ENCODE results near the gene WNT9B. TPM values are rescaled to one million over a fixed set of nuclear protein-coding genes. Genes with fewer than 3 reads are reported as not detected.

Gene WNT9B
- total and polyA plus RNA-seq, 2 experiments from 2014 or later = 0.17 TPM; not detected in 1

DNA sequence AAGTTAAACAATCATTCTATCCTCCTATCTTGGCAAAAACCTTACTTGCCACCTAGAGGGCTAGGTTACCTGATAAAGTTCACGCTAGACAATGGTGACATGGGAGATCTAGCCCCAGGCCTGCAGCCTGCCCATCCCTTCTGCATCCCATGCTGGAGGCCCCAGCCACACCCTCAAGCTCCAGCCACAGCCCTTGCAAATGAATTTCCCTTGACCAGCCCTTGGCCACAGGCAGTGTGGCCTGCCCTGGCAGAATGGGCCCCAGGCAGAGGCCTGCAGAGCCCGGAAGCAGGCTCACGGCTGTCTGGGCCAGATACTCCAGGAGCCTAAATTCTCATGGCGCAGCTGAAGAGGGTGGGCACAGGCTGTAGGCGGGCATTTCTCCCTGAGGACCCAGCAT, 47.8 kb upstream of the WNT9B start (continued):
- TF ChIP-seq, protein P1, sequence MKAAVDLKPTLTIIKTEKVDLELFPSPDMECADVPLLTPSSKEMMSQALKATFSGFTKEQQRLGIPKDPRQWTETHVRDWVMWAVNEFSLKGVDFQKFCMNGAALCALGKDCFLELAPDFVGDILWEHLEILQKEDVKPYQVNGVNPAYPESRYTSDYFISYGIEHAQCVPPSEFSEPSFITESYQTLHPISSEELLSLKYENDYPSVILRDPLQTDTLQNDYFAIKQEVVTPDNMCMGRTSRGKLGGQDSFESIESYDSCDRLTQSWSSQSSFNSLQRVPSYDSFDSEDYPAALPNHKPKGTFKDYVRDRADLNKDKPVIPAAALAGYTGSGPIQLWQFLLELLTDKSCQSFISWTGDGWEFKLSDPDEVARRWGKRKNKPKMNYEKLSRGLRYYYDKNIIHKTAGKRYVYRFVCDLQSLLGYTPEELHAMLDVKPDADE (IDR thresholded peaks at IDR 0.05) = no peak
- TF ChIP-seq, protein P2, sequence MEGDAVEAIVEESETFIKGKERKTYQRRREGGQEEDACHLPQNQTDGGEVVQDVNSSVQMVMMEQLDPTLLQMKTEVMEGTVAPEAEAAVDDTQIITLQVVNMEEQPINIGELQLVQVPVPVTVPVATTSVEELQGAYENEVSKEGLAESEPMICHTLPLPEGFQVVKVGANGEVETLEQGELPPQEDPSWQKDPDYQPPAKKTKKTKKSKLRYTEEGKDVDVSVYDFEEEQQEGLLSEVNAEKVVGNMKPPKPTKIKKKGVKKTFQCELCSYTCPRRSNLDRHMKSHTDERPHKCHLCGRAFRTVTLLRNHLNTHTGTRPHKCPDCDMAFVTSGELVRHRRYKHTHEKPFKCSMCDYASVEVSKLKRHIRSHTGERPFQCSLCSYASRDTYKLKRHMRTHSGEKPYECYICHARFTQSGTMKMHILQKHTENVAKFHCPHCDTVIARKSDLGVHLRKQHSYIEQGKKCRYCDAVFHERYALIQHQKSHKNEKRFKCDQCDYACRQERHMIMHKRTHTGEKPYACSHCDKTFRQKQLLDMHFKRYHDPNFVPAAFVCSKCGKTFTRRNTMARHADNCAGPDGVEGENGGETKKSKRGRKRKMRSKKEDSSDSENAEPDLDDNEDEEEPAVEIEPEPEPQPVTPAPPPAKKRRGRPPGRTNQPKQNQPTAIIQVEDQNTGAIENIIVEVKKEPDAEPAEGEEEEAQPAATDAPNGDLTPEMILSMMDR (conservative IDR thresholded peaks at IDR 0.05; ENCODE audit: low read depth in 2 of 2) = no peak

DNA sequence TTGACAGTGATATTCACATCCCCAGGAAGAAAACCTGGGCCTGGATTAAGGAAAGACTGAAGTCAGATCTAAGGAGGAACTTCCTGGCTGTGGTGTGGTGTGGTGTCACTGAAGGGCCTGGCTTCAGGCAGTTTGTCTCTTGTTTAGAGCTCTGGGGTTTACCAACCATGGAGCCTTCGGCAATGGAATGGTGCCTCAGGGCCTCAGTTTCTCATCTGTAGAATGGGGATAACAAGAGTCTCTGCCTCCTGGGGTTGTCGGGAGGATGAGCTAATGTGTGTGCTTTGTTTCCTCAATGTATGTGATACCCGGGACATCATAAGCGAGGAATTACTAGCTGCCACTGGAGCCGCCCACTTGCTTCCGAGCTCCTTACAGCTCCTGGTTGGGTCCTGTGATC, 45.6 kb upstream of the WNT9B start:
- no peak overlapping the region for H3K4me2 ChIP-seq
- H3K27ac Mint-ChIP-seq = no peak overlapping the region
- TF ChIP-seq ZNF331 (CRISPR knock-in tag; IDR thresholded peaks at IDR 0.05; ENCODE audit: low read depth) (no peak), EZH2phosphoT487 (IDR thresholded peaks at IDR 0.05; ENCODE audit: unreplicated experiment) (no peak), ZNF114 (CRISPR knock-in tag; IDR thresholded peaks at IDR 0.05) (no peak), JUNB (IDR thresholded peaks at IDR 0.05; ENCODE audit: unreplicated experiment) (no peak), CREB1 (CRISPR knock-in tag; IDR thresholded peaks at IDR 0.05; ENCODE audit: low read depth) (no peak), EZH2 (IDR thresholded peaks at IDR 0.05; ENCODE audit: low read depth, unreplicated experiment) (no peak), POLR2AphosphoS5 (IDR thresholded peaks at IDR 0.05; ENCODE audit: low read depth) (no peak)
- TF ChIP-seq, protein P3, sequence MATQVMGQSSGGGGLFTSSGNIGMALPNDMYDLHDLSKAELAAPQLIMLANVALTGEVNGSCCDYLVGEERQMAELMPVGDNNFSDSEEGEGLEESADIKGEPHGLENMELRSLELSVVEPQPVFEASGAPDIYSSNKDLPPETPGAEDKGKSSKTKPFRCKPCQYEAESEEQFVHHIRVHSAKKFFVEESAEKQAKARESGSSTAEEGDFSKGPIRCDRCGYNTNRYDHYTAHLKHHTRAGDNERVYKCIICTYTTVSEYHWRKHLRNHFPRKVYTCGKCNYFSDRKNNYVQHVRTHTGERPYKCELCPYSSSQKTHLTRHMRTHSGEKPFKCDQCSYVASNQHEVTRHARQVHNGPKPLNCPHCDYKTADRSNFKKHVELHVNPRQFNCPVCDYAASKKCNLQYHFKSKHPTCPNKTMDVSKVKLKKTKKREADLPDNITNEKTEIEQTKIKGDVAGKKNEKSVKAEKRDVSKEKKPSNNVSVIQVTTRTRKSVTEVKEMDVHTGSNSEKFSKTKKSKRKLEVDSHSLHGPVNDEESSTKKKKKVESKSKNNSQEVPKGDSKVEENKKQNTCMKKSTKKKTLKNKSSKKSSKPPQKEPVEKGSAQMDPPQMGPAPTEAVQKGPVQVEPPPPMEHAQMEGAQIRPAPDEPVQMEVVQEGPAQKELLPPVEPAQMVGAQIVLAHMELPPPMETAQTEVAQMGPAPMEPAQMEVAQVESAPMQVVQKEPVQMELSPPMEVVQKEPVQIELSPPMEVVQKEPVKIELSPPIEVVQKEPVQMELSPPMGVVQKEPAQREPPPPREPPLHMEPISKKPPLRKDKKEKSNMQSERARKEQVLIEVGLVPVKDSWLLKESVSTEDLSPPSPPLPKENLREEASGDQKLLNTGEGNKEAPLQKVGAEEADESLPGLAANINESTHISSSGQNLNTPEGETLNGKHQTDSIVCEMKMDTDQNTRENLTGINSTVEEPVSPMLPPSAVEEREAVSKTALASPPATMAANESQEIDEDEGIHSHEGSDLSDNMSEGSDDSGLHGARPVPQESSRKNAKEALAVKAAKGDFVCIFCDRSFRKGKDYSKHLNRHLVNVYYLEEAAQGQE (IDR thresholded peaks at IDR 0.05; ENCODE audit: unreplicated experiment) = no peak
- TF ChIP-seq, protein P2 (conservative IDR thresholded peaks at IDR 0.05; ENCODE audit: low read depth in 2 of 2) = no peak
- TF ChIP-seq, protein P1 (IDR thresholded peaks at IDR 0.05) = no peak

More for the DNA sequence above, 45.6 kb upstream of the WNT9B start:
- Histone ChIP-seq H3K27ac (ENCODE audit: low read depth) (no peak overlapping the region), H4K20me1 (replicated peaks; ENCODE audit: insufficient read depth) (no peaks in the 10 kb centered on the region), H3K9me2 (ENCODE audit: insufficient read depth) (no peaks in the 10 kb centered on the region), H3K36me3 (ENCODE audit: insufficient read depth) (no peaks in the 10 kb centered on the region), H3K4me3 (no peak overlapping the region), H3K79me2 (replicated peaks; ENCODE audit: insufficient read depth) (no peaks in the 10 kb centered on the region), H2AFZ (no peak overlapping the region), H3K4me1 (ENCODE audit: insufficient read depth) (0 out of 2 replicates have a peak, but pooled peaks cover 5% of the 10 kb centered on the region), H3F3A (replicated peaks; ENCODE audit: low read depth) (no peaks in the 10 kb centered on the region), H3K27me3 (ENCODE audit: insufficient read depth) (no peaks in the 10 kb centered on the region)
- no peaks in the 10 kb centered on the region; the same call in 2 of the 3 replicates for H3K9me3 Mint-ChIP-seq
- H3K36me3 Mint-ChIP-seq (ENCODE audit: low read depth) = no peaks in the 10 kb centered on the region
- ATAC-seq = no peak
- H3K27me3 Mint-ChIP-seq (ENCODE audit: insufficient read depth, low read depth, poor library complexity) = peaks cover 7% of the 10 kb centered on the region
- peaks cover 8% of the 10 kb centered on the region for H3K4me1 Mint-ChIP-seq
- no peak for DNase-seq (ENCODE audit: low spot score)
- no peak overlapping the region for H3K4me3 Mint-ChIP-seq

Measured in GM23338 (cell line).